GM19328 (cell line): ENCODE data around the gene ZBED1.
"Not testable (repeated sequence)": the region's sequence is repeated elsewhere in the genome, so short reads cannot be mapped to it uniquely, and the experiment has no call there.

Experiments
- ATAC-seq: cut with Tn5 transposase; IDR thresholded peaks from one replicate; pipeline ENCODE4 v1.9.1; 2021; ENCODE audit warnings: mild to moderate bottlenecking, moderate library complexity; ENCODE audit not compliant: unreplicated experiment

ZBED1 gene

DNA sequence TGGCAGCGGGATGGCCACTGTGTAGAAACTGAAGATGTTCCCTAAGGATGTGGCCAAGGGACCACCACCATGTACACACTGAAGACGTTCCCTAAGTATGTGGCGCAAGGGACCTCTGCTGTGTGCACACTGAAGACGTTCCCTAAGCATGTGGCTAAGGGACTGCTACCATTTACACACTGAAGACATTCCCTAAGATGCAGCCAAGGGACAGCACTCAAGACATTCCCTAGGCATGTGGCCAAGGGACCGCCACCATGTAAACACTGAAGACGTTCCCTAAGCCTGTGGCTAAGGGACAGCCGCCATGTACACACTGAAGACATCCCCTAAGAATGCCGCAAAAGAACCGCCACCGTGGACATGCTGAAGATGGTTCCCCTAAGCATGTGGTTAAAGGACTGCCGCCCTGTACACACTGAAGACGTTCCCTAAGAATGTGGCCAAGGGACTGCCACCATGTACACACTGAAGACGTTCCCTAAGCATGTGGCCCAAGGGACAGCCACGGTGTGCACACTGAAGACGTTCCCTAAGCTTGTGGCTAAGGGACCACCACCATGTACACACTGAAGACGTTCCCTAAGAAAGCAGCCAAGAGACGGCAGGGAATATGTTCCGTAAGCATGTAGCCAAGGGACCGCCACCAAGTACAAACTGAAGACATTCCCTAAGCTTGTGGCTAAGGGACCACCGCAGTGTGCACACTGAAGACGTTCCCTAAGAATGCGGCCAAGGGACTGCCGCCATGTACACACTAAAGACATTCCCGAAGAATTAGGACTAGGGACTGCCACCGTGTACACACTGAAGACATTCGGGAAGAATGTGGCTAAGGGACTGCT lies 43.3 kb downstream of the ZBED1 start:
- no peak for ATAC-seq

DNA sequence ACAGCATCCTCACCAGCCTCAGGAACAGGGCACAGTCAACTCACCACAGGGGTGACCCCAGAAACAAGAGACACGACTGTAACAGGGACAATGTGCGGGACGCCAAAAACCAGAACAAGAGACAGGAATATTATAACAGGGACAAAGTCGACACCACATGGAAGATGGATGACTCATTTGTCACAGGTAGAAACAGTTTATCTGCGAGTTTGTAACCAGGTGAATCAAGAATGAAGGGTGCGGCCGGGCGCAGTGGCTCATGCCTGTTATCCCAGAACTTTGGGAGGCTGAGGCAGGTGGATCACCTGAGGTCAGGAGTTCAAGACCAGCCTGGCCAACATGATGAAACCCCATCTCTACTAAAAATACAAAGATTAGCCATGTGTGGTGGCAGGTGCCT lies 44.7 kb downstream of the ZBED1 start:
- not testable (repeated sequence) for ATAC-seq

DNA sequence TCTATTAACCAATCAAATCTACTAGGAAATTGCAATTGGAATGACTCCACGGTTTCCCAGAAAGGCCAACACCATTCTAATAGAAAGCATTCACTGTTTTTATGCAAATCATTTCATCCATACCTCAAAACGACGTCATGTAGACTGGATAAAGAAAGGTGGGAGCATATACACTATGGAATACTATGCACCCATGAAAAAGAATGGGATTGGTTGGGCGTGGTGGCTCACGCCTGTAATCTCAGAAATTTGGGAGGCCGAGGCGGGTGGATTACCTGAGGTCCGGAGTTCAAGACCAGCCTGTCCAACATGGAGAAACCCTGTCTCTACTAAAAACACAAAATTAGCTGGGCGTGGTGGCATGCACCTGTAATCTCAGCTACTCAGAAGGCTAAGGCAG lies 46.2 kb downstream of the ZBED1 start:
- ATAC-seq, result not testable (repeated sequence)

- ATAC-seq, result no peak
Observed at GRCh38 chrX:2452799-2453198, 48.0 kb downstream of the ZBED1 start.

- no peak for ATAC-seq
Observed at GRCh38 chrX:2452317-2452784, 48.4 kb downstream of the ZBED1 start.

DNA sequence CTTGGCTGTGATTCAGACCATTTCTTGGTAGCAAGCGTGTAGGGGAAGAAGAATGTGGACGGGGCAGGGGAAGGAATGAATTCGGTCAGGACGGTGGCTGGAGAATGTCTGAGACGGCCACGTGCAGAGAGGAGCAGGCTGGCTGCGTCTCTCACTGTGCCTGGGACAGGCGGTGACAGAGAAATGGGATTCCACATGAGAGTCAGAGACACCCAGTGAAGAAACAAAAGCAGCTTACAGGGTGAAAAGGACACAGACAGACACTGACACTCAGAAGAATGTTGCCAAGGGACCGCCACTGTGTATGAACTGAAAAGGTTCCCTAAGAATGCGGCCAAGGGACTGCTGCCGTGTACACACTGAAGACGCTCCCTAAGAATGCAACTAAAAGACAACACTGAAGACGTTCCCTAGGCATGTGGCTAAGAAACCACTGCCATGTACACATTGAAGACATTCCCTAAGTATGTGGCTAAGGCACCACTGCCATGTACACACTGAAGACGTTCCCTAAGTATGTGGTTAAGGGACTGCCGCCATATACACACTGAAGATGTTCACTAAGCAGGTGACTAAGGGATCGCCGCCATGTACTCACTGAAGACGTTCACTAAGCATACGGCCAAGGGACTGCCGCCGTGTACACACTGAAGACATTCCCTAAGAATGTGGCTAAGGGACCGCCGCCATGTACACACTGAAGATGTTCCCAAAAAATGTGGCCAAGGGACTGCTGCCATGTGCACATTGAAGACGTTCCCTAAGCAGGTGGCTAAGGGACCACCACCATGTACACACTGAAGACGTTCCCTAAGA lies 49.1 kb downstream of the ZBED1 start:
- ATAC-seq, result no peak

DNA sequence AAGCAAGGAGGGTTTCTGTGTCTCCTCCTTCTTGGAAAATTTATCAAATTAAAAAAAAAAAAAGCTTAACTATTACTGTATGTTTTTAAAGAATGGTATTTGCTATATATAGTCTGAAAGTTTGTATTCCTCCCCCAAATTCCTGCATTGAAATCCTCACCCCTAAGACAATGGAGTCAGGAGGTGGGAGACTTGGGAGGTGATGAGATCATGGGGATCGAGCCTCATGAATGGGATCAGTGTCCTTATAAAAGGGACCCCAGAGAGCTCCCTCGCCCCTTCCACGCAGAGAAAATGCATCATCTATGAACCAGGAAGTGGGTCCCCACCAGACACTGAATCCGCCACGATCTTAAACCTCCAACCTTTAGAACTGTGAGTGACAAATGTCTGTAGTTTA lies 50.1 kb downstream of the ZBED1 start:
- ATAC-seq, result no peak

- ATAC-seq, result no peak
Observed at GRCh38 chrX:2449135-2449886, 51.5 kb downstream of the ZBED1 start.

DNA sequence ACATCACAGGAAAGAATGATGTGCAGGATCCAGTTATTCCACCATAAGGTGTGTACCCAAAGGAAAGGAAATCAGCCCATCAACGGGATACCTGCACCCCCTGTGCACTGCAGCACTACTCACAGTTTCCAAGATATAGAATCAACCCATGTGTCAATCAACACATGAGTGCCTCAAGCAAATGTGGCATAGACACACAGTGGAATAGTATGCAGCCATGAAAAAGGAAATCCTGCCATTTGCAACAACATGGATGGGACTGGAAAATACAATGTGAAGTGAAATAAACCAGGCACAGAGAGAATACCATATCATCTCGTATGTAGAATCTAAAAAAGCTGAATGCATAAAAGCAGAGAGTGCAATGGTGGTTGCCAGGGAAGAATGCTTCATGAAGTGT lies 53.3 kb downstream of the ZBED1 start:
- ATAC-seq, result no peak

DNA sequence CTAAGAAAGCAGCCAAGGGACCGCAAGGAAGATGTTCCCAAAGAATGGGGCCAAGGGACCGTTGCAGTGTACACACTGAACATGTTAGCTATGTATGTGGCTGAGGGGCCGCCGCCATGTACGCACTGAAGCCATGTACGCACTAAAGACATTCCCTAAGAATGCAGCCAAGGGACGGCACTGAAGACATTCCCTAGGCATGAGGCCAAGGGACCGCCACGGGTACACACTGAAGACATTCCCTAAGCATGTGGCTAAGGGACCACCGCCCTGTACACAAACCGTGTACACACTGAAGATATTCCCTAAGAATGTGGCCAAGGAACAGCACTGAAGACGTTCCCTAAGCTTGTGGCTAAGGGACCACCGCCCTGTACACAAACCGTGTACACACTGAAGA lies 54.0 kb downstream of the ZBED1 start:
- ATAC-seq, result no peak

DNA sequence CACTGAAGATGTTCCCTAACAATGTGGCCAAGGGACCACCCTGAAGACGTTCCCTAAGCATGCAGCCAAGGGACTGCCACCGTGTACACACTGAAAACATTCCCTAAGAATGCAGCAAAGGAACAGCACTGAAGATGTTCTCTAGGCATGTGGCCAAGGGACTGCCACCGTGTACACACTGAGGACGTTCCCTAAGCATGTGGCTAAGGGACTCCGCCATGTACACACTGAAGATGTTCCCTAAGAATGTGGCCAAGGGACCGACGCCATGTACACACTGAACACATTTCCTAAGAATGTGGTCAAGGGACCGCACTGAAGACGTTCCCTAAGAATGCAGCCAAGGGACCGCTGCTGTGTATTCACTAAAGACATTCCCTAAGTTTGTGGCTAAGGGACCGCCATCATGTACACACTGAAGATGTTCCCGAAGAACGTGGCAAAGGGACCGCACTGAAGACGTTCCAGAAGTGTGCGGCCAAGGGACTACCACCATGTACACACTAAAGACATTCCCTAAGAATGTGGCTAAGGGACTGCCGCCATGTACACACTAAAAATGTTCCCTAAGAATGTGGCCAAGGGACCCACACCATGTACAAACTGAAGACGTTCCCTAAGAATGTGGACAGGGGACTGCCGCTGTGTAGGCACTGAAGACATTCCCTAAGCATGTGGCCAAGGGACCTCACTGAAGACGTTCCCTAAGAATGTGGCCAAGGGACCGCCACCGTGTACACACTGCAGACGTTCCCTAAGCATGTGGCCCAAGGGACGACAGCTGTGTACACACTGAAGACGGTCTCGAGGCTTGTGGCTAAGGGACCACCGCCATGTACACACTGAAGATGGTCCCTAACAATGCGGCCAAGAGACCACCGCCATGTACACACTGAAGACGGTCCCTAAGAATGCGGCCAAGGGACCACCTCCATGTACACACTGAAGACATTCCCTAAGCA lies 54.8 kb downstream of the ZBED1 start:
- no peak for ATAC-seq

GRCh38 chrX:2442694-2443093 lies 58.1 kb downstream of the ZBED1 start:
- no peak for ATAC-seq

GRCh38 chrX:2441466-2441865 lies 59.3 kb downstream of the ZBED1 start:
- no peak for ATAC-seq

DNA sequence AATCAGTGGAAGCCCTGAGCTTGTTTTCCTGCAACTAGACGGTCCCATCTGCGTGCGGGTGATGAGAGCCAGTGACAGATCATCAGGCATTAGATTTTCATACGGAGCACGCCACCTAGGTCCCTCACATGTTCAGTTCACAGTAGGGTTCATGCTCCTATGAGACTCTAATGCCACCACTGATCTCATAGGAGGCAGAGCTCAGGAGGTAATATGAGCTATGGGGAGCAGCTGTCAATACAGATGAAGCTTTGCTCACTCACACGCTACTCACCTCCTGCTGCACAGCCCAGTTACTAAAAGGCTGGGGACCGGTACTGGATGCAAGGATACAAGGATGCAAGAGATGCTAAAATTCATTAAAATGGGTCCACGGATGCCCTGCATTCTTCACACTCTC lies 61.2 kb downstream of the ZBED1 start:
- ATAC-seq, result no peak
